Activated CD4-positive, alpha-beta T cell treated with anti-CD3 and anti-CD28 coated beads for 24 hours (primary cell): ENCODE results near the gene IKZF2.

Experiments
- DNase-seq, 2 donors: peaks; one replicate each; pipeline ENCODE4 v3.0.0-alpha.2; 2020; ENCODE audit warnings: low read depth in 2 of 2

The IKZF2 gene

DNA sequence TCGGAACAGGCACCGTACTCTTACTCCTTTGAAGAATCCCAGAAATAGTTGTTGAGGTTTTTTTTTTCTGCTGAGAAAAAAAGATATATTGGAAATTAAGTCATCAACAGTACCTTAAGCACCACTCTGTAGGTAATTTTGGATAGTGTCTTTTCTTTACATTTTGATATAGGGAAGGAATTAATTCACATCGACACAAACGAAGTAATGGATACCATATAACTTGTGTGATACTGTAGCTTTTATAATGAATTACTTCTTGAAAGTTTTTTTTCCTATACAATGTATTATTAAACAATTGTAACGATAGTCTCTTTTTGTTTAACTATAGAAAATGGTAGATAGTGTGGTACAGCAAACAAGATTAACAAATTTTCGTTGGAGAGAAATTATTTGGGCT is 1.5 kb upstream of the IKZF2 start:
- DNase-seq, result no peak

DNA sequence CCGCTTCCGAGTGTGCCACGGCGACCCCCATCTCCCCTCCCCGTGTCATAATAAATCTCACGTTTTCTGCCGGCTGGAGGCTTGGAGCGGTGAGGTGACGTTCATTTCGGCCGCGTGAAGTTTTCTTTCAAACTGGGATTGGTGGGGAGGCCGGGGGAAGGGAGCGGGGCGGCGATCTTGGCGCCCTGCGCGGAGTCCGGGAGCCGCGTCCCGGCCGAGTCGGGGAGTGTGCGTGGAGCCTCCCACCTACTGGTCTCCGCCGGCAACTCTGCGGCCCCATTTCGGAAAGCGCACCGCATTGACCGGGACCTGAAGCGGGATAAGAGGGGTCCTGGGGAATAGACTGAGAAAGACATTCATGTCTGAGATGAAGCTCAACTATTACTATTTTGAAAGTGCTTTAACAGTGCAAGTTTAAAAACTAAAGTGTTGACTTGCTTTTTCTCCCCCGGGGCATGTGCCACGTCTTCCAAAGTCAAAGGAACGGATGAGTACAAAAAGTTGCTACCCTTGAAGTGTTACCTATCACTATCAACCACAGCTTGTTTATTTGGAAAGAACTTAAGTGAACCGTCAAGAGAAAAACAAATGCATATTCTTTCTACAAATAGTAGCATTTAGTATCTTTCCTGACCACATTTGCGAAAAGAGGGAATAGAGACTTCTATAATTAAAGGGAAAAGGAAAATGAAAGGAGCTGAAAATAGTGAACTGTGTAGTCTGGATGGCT is 818 bp upstream of the IKZF2 start:
- no peak for DNase-seq

GRCh38 chr2:213150315-213151097 is 906 bp downstream of the IKZF2 start:
- no peak for DNase-seq

DNA sequence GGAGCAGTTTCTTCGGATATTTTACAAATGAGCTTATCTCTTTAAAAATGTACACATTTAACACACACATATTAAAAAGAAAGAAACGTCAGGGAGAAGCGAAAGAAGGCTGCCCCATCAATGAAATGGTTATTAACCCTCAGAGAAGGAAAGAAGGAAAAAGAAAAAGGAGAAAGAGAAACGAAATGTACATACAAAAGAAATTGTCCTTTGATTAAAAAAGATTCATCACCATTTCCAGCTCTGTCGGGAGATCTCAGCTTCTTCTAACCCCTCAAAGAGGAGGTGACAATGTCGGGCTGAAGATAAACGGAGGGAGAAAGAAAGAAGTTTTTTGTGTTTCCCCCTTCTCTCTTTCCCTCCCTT is 1.5 kb downstream of the IKZF2 start:
- DNase-seq, result no peak

DNA sequence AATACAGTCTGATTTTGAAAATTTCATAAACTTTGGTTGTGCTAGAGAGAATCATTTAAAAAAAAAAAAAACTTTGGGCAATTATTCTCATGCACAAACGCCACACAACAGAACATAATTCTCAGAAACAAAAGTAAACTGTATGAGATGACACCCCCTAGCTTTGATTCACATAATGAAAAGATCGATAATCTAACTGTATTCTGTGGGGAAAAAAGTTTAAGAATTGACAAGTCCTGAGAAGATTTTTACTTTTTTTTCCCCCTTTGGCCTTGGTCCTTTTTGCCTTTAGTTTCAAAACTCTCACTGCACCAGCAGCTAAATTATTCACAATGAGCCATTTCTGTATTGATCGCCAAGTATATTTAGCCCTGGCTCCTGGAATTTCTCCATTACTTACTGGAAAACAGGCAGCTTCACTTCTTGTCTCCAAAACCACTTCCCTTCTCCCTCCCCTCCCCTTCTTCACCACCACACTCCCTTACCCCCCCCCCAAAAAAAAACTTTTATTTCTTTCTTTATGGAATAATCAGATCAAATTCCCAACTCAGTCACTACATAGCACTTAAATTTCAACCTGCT is 2.0 kb downstream of the IKZF2 start:
- DNase-seq, result no peak

- no peak for DNase-seq
Observed at GRCh38 chr2:213148572-213149261, 2.7 kb downstream of the IKZF2 start.

GRCh38 chr2:213147538-213147937 is 3.9 kb downstream of the IKZF2 start:
- no peak for DNase-seq

- DNase-seq, result no peak
Observed at GRCh38 chr2:213145715-213146242, 5.6 kb downstream of the IKZF2 start.

DNA sequence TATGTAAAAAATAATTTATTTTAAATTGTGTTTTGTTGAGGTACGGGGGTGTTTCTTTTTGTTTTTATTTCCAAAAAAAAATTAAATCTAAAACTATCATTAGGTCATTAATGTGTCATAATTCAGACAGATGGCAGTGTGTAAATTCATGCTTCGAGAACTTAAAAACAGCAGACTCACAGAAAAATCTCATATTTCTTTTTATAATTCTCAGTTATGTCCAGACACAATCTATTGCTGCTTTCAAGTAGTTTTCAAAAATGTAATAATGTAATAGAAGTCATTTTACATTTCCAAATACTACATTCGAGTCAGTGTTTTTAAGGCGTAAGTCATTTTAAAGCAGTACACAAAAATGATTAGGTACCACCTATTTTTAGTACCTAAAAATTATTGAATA is 14.3 kb downstream of the IKZF2 start:
- no peak for DNase-seq

GRCh38 chr2:213129311-213129710 is 22.1 kb downstream of the IKZF2 start:
- DNase-seq, result no peak

- DNase-seq, result no peak
Observed at GRCh38 chr2:213125646-213126347, 25.6 kb downstream of the IKZF2 start.

DNA sequence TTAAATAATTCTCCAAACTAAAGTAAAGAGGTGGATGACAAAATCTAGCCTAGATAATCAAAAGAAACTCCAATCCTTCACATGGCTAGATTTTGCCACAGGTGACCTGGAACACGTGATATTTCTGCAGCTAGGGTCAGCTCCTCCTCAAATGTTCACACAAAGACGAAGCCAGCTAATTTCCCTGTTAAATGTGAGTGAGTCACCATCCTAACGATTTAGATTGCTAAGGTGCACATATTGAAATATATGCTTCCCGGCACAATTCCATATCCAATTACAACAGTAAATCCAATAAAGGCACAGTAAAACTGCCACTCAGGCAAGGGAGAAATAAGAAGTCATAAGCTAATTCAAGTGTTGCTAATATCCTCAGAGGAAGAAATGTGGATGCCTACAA is 28.7 kb downstream of the IKZF2 start:
- DNase-seq, result no peak

GRCh38 chr2:213121690-213122089 is 29.7 kb downstream of the IKZF2 start:
- DNase-seq, result no peak

DNA sequence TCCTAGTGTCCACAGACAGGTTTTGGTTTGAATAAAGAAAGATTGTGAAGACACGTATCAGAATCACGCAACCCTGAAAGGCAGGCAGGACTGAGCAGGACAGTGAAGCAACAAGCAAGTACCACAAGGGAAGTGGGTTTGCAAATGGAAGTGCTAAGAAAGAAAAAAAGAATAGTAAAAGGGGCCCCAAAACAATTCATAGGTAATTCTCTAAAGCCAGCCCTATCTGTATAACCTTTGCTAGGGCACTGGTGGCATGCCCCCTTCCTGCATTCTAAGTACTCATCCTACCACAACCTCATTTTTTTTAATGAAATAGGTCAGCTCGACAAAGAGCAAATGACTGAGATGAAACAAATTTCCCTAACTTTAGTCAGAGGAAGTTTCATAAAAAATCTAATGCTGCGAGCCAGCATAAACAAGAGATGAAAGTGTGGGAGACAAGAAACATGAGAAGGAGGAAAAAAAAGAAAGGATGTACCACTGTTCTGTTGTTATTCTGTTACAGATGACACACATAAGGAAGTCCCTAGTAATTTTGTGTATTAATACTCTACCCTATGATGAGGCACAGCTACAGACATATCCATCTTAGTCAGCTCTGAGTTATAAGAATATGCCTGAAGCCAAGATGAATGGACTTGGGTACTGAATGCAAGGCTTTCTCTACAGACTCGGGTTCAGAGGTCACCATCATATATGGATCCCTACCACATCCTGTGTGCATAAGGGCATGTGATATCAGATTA is 32.2 kb downstream of the IKZF2 start:
- no peak for DNase-seq

DNA sequence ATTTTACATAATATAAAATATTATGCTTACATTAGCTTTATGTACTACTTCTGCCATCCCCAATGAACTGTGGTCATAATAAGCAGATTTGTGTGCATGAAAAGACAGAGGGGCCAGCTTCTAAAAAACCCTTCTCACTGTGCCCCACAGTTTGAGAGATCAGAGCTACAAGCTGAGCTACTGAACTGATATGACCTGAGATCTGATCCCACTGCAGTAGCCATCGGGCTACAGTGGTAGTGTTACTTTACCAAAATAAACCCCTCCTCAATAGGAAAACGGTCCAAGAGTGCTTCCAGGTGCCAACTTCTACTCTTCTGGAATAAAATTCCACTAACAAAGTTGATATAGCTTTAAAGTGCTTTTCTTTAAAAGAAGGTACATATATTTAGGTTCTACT is 43.1 kb downstream of the IKZF2 start:
- DNase-seq, result no peak

- DNase-seq, result no peak
Observed at GRCh38 chr2:213107728-213108127, 43.7 kb downstream of the IKZF2 start.

- no peak for DNase-seq
Observed at GRCh38 chr2:213105212-213105611, 46.2 kb downstream of the IKZF2 start.

DNA sequence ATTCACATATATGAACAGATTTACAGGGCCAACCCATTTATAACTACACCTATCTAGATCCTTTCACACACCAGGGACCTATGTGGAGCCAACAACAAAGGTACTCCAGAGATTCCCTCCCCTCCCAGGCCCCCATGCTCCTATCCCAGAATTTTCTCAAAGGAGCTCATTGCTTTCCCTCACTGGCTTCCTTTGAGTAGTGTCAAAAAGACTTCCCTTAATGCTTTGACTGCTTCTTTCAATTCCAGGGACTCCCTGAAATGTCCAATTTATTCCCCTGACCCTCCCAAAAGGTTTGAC is 46.6 kb downstream of the IKZF2 start:
- no peak for DNase-seq

- no peak for DNase-seq
Observed at GRCh38 chr2:213104092-213104902, 47.1 kb downstream of the IKZF2 start.
